ENCODE data around the gene MTMR10.

Gene MTMR10, protein sequence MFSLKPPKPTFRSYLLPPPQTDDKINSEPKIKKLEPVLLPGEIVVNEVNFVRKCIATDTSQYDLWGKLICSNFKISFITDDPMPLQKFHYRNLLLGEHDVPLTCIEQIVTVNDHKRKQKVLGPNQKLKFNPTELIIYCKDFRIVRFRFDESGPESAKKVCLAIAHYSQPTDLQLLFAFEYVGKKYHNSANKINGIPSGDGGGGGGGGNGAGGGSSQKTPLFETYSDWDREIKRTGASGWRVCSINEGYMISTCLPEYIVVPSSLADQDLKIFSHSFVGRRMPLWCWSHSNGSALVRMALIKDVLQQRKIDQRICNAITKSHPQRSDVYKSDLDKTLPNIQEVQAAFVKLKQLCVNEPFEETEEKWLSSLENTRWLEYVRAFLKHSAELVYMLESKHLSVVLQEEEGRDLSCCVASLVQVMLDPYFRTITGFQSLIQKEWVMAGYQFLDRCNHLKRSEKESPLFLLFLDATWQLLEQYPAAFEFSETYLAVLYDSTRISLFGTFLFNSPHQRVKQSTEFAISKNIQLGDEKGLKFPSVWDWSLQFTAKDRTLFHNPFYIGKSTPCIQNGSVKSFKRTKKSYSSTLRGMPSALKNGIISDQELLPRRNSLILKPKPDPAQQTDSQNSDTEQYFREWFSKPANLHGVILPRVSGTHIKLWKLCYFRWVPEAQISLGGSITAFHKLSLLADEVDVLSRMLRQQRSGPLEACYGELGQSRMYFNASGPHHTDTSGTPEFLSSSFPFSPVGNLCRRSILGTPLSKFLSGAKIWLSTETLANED

DNA sequence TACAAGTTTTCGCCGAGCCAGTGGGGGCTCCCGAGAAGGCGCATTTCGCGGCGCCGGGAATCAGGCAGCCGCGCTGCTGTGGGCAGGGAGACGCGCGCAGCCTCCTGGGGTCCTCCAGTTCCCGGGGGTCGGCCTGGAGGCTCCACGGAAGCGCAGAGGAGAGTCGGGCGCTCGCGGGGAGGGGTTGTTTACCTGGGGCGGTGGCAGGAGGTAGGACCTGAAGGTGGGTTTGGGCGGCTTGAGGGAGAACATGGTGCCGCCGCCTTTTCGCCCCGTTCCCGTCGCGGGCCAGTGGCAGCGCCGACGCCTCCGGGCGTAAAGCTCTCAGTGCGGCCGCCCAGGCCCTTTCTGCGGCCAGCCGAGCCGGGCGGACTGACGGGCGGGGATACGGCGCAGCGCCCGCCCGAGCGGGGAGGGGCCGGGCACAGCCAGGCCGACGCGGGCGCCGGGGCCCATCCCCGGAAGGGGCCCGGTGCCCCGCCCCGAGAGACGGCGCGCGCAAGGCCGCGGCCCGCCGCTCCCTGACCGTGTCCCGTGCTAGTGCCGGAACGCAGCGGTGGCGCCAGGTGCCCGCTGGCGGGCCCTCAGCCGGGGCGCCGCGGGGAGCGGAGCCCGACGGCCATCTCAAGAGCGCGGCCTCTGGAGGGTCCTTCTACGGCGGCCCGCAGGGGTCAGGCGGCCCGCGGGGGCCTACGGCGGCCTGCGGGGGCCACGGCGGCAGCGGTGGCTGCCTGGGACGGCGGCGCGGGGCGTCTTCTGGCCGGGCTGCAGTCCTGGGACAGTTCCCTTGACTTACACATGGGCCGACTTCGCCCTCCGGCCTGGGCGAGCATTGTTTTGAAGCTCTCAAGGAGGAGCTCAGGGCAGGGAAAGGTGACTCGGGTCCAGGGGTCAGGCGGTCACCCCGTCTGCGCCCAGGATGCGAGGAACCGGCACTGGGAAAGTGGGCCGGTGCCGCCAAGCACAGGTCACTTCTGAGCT is at the start of gene MTMR10:
Gene MTMR10 (minus strand): TSS at position 374 of the 981 bp plus-strand sequence. CDS start 122 bp downstream, at position 252.
- DNase-seq (ENCODE audit: low spot score), result peak; percentile 86

DNA sequence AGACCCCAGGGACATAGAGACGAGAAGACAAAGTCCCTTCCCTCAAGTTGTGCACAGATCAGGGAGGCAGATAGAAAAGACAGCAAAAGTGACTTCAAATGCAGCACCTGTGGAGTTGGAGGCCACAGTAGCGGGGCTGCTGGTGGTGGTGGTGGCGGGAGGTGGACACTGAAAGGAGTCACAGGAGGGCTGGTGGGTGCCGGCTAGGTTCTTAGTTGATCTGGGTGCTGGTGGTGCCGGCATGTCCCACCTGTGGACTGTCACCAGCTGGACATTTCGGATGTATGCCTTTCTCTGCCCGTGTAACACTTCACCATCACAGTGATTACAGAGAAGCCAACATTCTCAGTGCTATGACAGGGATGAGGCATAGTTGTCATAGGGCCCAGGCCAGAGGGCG is 49.2 kb upstream of the MTMR10 start:
- DNase-seq (ENCODE audit: low spot score), result no peak

DNA sequence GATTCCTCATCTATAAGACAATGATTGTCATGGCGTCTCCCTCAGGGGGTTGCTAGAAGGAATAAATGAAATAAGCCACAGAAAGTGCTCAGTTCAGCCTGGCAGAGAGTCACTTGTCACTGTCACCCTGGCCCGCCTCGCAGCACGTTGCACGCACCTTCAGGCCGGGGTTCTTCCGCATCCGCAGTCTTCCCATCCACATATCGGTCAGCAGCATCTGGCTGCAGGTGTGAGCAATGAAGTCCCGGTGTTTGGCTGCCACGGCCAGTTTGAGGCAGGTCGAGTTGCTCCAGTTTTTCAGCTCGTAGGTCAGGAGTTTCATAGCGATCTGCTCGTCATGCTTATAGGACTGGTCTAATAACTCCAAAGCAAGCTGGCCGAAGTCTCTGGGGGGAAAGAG is 48.5 kb upstream of the MTMR10 start:
- no peak for DNase-seq (ENCODE audit: low spot score)

- no peak for DNase-seq (ENCODE audit: low spot score)
Observed at GRCh38 chr15:31037731-31038477, 46.5 kb upstream of the MTMR10 start.

DNA sequence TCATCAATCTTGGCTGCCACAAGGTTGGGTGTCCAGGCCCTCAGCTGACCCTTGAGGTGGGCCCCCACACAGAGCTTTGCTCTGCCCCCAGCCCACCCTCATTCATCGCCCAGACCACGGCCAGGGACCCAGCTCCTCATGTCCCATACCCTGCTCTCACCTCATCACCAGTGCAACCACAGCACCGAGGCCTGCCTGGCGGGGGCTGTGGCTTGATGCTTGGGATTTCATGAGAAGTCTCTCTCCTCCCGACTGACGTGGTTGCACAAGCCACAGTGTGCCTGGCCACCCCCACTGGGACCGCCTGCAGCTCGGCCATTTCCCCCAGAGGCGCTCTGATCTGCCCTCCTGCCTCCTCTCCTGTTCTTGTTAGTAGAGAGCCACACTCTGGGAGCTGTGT is 45.4 kb upstream of the MTMR10 start:
- no peak for DNase-seq (ENCODE audit: low spot score)

DNA sequence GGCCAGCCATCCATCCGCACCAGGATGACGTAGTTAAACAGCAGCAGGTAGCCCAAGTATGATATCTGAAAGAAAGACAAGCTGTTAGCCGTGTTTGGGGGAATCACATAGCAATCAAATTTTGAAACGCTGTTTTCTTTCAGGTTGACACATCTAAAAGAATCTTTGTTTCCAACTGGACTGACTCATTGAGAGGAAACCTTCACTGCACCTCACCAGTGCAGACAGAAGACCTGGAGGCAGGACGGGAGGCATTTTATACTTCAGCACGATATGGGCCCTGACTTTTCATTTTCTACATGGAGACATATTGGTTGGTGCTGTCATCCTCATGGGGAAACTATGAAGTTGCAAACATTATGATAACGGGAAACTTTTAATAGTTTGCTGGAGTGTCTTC is 44.2 kb upstream of the MTMR10 start:
- no peak for DNase-seq (ENCODE audit: low spot score)

DNA sequence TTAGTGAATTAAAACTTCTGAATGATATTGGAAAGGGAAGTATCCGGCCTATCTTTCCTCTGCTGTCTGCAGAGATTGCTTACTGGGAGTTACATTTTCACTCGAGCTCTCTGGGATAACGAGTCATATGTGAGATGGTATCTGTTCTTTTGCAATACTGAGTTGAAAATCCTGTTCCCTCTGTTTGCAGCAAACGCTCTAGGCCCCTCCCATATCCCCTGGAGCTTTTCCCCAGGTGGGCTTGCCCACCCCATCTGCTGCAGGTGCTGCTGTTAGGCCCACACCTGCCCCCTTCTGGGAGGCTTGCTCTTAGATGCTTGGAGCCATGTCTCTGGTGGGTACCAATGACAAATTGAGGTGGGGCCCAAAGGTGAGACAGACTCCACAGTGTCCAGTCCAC is 42.7 kb upstream of the MTMR10 start:
- DNase-seq (ENCODE audit: low spot score), result no peak

DNA sequence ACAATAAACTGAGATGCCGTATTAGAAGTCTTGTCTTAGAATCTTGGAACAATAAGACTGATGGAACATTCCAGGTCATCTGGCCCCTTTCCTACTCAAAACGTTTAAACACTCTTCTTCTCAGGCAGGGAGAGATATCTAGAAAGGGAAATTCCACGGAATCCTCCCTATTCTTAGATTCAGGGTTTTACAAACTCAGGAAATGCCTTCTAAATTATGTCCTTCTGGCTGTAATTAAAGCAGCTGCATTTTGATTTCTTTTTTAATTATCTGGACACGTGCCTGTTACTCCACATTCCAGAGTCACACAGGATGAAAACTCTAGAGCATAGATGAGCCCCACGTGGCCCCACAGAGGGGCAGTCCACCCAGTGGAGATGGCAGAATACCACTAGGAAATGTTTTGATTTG is 41.5 kb upstream of the MTMR10 start:
- DNase-seq (ENCODE audit: low spot score), result no peak

DNA sequence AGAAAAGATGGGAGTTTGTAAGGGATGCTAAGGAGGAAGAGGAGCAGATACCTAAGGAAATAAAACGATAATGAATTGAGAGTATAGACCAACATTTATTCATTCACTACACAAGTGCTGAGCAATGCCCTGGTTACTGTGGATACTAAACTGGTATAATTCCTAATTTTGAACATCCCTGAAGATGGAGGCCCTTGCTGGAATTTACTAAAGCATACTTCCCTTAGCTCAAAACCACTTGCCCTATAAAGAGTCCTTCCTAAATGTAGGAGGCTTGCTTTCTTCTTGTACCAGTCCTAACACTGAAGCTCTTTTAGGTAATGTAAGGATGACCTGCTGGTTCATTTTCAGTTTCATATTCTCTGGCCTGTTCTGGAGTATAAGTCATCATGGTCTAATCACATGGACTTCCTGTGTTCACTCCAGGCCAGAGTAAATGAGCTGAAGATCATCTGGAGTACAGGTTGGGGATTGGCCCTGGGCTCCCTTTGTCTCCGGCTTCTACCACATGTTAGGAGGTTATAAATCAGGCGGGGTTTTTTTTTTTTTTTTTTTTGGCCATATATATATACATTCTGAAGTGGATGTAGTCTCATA is 40.1 kb upstream of the MTMR10 start:
- no peak for DNase-seq (ENCODE audit: low spot score)

GRCh38 chr15:31027910-31028578 is 36.6 kb upstream of the MTMR10 start:
- DNase-seq (ENCODE audit: low spot score), result no peak

- DNase-seq (ENCODE audit: low spot score), result no peak
Observed at GRCh38 chr15:31025996-31026395, 34.6 kb upstream of the MTMR10 start.

- DNase-seq (ENCODE audit: low spot score), result no peak
Observed at GRCh38 chr15:31024979-31025378, 33.6 kb upstream of the MTMR10 start.

GRCh38 chr15:31024330-31024729 is 32.9 kb upstream of the MTMR10 start:
- no peak for DNase-seq (ENCODE audit: low spot score)

- no peak for DNase-seq (ENCODE audit: low spot score)
Observed at GRCh38 chr15:31023841-31024240, 32.4 kb upstream of the MTMR10 start.

DNA sequence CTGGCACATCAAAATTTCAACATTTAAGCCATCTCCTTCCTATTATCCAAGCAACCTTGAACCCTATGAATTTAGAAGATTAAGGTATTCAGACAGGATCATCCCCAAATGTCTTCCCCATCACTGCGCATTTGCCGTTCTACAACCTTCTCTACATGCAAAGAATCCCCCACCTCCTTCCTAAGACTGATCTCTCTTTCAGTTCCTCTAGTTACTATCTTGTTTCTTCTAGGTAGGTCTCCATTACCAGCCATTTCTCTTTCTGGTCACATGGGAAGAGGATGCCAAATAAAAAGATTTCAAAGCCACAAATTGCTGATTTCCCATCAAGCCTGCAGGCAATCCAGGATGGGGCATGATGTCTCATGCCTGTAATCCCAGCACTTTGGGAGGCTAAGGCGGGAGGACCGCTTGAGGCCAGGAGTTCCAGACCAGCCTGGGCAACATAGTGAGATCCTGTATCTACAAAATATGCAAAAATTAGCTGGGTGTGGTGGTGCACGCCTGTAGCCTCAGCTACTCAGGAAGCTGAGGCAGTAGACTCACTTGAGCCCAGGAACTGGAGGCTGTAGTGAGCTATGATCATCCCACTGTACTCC is 29.7 kb upstream of the MTMR10 start:
- no peak for DNase-seq (ENCODE audit: low spot score)

DNA sequence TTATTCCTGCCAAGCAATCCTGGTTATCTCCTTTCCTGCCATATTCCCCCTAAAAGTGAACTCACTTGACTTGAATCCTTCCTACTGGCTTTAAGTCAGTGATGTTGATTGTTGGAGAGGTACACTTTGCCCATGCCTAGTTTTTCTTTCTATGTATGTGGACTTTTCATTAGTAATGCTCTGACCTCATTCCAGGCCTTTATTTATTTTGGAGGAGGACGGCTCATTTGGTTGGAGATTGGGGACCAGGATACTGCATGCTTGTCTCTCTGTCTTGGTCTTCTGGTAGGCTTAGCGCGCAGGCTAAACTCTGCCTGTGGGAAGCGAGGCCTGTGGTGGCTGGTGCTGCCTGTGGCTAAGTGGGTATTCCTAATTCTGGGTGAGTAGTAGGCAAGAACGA is 29.1 kb upstream of the MTMR10 start:
- DNase-seq (ENCODE audit: low spot score), result no peak

- no peak for DNase-seq (ENCODE audit: low spot score)
Observed at GRCh38 chr15:31019986-31020385, 28.6 kb upstream of the MTMR10 start.

- DNase-seq (ENCODE audit: low spot score), result no peak
Observed at GRCh38 chr15:31017311-31017710, 25.9 kb upstream of the MTMR10 start.

- DNase-seq (ENCODE audit: low spot score), result no peak
Observed at GRCh38 chr15:31016446-31016915, 25.1 kb upstream of the MTMR10 start.

DNA sequence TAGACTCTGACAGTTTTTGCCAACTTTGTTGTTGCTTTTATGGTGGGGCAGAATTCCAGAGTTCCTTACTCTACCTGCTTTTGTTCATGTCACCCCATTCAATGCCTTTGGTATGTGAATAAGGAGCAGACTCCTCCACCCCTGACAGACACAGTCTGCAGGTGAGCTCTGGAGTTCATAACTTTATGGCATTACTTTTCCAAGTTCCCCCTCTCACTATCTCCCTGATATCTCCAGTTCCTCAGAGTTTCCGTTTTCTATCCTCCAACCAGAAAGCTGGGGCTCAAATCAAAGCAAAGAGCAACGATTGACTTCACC is 23.1 kb upstream of the MTMR10 start:
- no peak for DNase-seq (ENCODE audit: low spot score)

Data from left forelimb (tissue), 1 donor.